Prostate gland (tissue), 2 donors: ENCODE results near the gene RIC8B. TPM values are rescaled to one million over a fixed set of nuclear protein-coding genes. Genes with fewer than 3 reads are reported as not detected.

Source experiments
- DNase-seq: peaks from one replicate; pipeline ENCODE4 v3.0.0-alpha.2; 2019; ENCODE audit warnings: low spot score
- H3K27ac ChIP-seq, 2 donors: fragments of 200-600 bp; sonication (generic); 2 replicates each; pipeline ENCODE4 v1.5.1; 2017 to 2019
- H3K27me3 ChIP-seq: fragments of 200-600 bp; sonication (generic); replicated peaks from 2 replicates; pipeline ENCODE4 v1.5.1; 2019; ENCODE audit not compliant: insufficient read depth
- H3K36me3 ChIP-seq, 2 donors: fragments of 200-600 bp; sonication (generic); 1 replicate in 1 of 2; 2 replicates in 1 of 2; pipeline versions ENCODE4 v1.5.1 to v1.8.1; 2017 to 2019
- H3K4me1 ChIP-seq: fragments of 200-600 bp; sonication (generic); replicated peaks from 2 replicates; pipeline ENCODE4 v1.5.1; 2019
- H3K4me3 ChIP-seq, 2 donors: fragments of 200-600 bp; sonication (generic); 2 replicates each; pipeline ENCODE4 v1.5.1; 2017 to 2019
- H3K9me3 ChIP-seq: fragments of 200-600 bp; sonication (generic); 2 replicates; pipeline ENCODE4 v1.5.1; 2017
- CTCF ChIP-seq, 4 experiments: fragments of 200-600 bp in 2 of 4; fragments of 450-650 bp in 2 of 4; sonication (generic) in 2 of 4; IDR thresholded peaks; 1 replicate in 3 of 4; 2 replicates in 1 of 4; pipeline ENCODE4 v1.5.1; 2016 to 2019; ENCODE audit warnings: antibody characterized with exemption in 4 of 4, mild to moderate bottlenecking in 2 of 4, moderate library complexity in 2 of 4
- POLR2A ChIP-seq: fragments of 450-650 bp; IDR thresholded peaks from one replicate; pipeline ENCODE4 v1.6.1; 2016; ENCODE audit warnings: antibody characterized with exemption, mild to moderate bottlenecking
- POLR2AphosphoS5 ChIP-seq: sonication (generic); formaldehyde crosslinking; IDR thresholded peaks from one replicate; pipeline ENCODE4 v1.6.1; 2017; ENCODE audit warnings: antibody characterized with exemption
- WGBS: methylation state at CpG from one replicate; pipeline ENCODE4 v1.1.5; 2018; 5-methylcytosine and 5-hydroxymethylcytosine counted together
- intact Hi-C: fragments of 100-400 bp; cut with DNase I; formaldehyde crosslinking; loops from one replicate; pipeline ENCODE4 v1.14.2; 2022
- total RNA-seq, 2 donors: library from RNA; depleted of rRNA; stranded (reverse); fragments of >200 nt; gene quantifications; one replicate each; pipeline ENCODE4 v1.1.0, GENCODE V29; 2016

RIC8B gene
- total RNA-seq, 2 donors from 2014 or later, result 9.2 to 12.4 TPM

DNA sequence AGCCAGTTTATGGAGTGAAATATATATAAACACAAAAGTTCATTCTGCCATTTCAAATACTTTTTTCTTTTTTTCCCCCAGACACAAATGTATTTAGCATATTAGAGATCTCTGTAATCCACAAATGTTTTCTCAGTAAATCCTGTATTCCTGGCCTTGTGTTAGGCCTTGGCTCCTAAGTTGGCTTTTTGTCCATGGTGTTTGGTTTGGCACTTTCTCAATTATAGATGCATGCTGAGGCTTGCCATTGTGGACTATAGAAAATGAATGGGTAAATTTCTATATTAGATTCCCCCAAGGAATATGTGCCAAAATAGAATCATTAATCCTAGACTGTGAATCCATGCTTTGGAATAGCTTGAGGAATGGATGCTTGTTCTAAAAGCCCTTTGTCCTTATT, 17.0 kb downstream of the RIC8B start:
- H3K4me3 ChIP-seq, result no peak overlapping the region
- H3K27ac ChIP-seq, result no peak overlapping the region
- intact Hi-C loops, result no loop called here
- no peaks in the 10 kb centered on the region for H3K9me3 ChIP-seq
- TF ChIP-seq POLR2AphosphoS5 (no peak), CTCF (IDR thresholded peaks at IDR 0.05) (no peak), POLR2A (no peak)
- no peak for DNase-seq
- H3K4me1 ChIP-seq, result no peaks in the 10 kb centered on the region
- H3K36me3 ChIP-seq, result no peaks in the 10 kb centered on the region
- no peaks in the 10 kb centered on the region for H3K27me3 ChIP-seq

DNA sequence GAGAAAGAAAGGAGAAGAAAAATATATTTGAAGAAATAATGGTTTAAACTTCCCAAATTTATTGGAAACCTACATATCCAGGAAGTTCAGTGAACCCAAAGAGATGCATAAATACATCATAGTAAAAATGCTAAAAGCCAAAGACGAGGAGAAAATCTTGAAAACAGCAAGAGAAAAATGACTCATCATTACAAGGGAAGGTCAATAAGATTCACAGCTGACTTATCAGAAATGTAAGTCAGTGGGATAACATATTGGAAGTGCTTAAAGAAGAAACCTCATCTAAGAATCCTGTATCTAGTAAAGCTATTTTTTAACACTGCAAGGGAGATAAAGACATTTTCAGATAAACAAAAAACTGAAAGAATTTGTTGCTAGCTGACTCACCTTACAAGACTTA, 19.9 kb downstream of the RIC8B start:
- WGBS, result 79% methylated on average over 1 of the region's 1 CpG
- no peaks in the 10 kb centered on the region for H3K9me3 ChIP-seq
- TF ChIP-seq POLR2AphosphoS5 (no peak), CTCF (IDR thresholded peaks at IDR 0.05) (no peak)
- H3K27me3 ChIP-seq, result no peaks in the 10 kb centered on the region
- no peaks in the 10 kb centered on the region for H3K4me1 ChIP-seq
- no peak for DNase-seq
- no peak overlapping the region for H3K4me3 ChIP-seq
- intact Hi-C loops, result no loop called here
- H3K36me3 ChIP-seq, result no peaks in the 10 kb centered on the region
- H3K27ac ChIP-seq, result no peak overlapping the region

GRCh38 chr12:106801167-106801708, 26.8 kb downstream of the RIC8B start:
- TF ChIP-seq POLR2AphosphoS5 (no peak), POLR2A (no peak), CTCF (IDR thresholded peaks at IDR 0.05) (no peak)
- H3K36me3 ChIP-seq, result no peaks in the 10 kb centered on the region
- 64% methylated on average over 1 of the region's 1 CpG for WGBS

GRCh38 chr12:106801830-106802533, 27.5 kb downstream of the RIC8B start:
- no peak for TF ChIP-seq CTCF (IDR thresholded peaks at IDR 0.05)
- TF ChIP-seq POLR2A, result no peak
- TF ChIP-seq POLR2AphosphoS5, result no peak
- no peak overlapping the region for H3K27ac ChIP-seq
- H3K9me3 ChIP-seq, result no peaks in the 10 kb centered on the region
- H3K4me3 ChIP-seq, result no peak overlapping the region
- H3K36me3 ChIP-seq, result no peaks in the 10 kb centered on the region
- intact Hi-C loops, result no loop called here
- WGBS, result 88% methylated on average over 4 of the region's 4 CpGs
- no peaks in the 10 kb centered on the region for H3K27me3 ChIP-seq
- H3K4me1 ChIP-seq, result no peaks in the 10 kb centered on the region
- no peak for DNase-seq

More at GRCh38 chr12:106801167-106801708, 26.8 kb downstream of the RIC8B start:
- Histone ChIP-seq H3K9me3 (no peaks in the 10 kb centered on the region), H3K27me3 (no peaks in the 10 kb centered on the region), H3K4me1 (no peaks in the 10 kb centered on the region), H3K27ac (no peak overlapping the region), H3K4me3 (no peak overlapping the region)
- DNase-seq, result no peak
- intact Hi-C loops, result no loop called here

DNA sequence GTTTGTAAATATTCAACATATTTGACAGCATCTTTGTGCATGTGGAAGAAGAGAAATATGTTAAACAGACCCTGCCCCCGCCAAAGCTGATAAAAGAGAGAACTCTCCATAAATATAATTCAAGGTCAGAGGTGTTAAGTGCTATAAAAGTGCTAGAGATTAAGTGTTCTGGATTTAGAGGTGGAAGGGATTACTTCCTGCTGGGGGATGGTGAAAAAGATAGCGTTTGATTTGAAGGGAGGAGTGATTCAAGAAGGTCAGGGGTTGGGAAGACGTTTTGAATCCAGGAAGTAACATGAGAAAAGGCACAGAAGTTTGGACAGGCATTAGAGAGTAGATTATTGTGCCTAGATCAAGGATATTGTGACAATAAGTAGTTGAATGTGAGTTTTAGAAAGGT, 30.2 kb downstream of the RIC8B start:
- no peak for DNase-seq
- WGBS, result 58% methylated on average over 3 of the region's 3 CpGs
- no peak for TF ChIP-seq CTCF (IDR thresholded peaks at IDR 0.05)
- TF ChIP-seq POLR2A, result no peak
- no peak for TF ChIP-seq POLR2AphosphoS5
- no peaks in the 10 kb centered on the region for H3K27me3 ChIP-seq
- no peaks in the 10 kb centered on the region for H3K4me1 ChIP-seq
- intact Hi-C loops, result no loop called here
- H3K4me3 ChIP-seq, result no peak overlapping the region
- H3K36me3 ChIP-seq, result no peaks in the 10 kb centered on the region
- H3K9me3 ChIP-seq, result no peaks in the 10 kb centered on the region
- H3K27ac ChIP-seq, result no peak overlapping the region
